Measurements from ENCODE around the gene ABTB2.

- TF ChIP-seq EZH2 (IDR thresholded peaks at IDR 0.05; ENCODE audit: borderline replicate concordance, insufficient read depth, low read length, poor library complexity, severe bottlenecking): no peak
- TF ChIP-seq, protein P1, sequence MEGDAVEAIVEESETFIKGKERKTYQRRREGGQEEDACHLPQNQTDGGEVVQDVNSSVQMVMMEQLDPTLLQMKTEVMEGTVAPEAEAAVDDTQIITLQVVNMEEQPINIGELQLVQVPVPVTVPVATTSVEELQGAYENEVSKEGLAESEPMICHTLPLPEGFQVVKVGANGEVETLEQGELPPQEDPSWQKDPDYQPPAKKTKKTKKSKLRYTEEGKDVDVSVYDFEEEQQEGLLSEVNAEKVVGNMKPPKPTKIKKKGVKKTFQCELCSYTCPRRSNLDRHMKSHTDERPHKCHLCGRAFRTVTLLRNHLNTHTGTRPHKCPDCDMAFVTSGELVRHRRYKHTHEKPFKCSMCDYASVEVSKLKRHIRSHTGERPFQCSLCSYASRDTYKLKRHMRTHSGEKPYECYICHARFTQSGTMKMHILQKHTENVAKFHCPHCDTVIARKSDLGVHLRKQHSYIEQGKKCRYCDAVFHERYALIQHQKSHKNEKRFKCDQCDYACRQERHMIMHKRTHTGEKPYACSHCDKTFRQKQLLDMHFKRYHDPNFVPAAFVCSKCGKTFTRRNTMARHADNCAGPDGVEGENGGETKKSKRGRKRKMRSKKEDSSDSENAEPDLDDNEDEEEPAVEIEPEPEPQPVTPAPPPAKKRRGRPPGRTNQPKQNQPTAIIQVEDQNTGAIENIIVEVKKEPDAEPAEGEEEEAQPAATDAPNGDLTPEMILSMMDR (IDR thresholded peaks at IDR 0.05; ENCODE audit: poor library complexity, severe bottlenecking): no peak
- no peak for TF ChIP-seq RAD21 (conservative IDR thresholded peaks at IDR 0.05)
These were observed 212.7 kb downstream of the ABTB2 start for GRCh38 chr11:34145073-34145472.

Measured in neural cell (in vitro differentiated cells).